Measurements from ENCODE around the gene ASPG. TPM values are rescaled to one million over a fixed set of nuclear protein-coding genes. Genes with fewer than 3 reads are reported as not detected.

Gene ASPG
- polyA plus RNA-seq, 1 donor from 2014 or later = 0.16 TPM

GRCh38 chr14:104081261-104081835 is 4.2 kb upstream of the ASPG start:
- Histone ChIP-seq H4K20me1 (ENCODE audit: insufficient read depth) (no peaks in the 10 kb centered on the region), H3K79me2 (replicated peaks; ENCODE audit: insufficient read depth, low read length) (no peaks in the 10 kb centered on the region), H2AFZ (ENCODE audit: low read depth, low read length) (no peak overlapping the region), H3K27me3 (ENCODE audit: insufficient read depth, low read depth, low read length) (no peaks in the 10 kb centered on the region), H3K4me3 (ENCODE audit: low read length) (no peak overlapping the region), H3K27ac (ENCODE audit: low read length) (no peak overlapping the region), H3K9me3 (ENCODE audit: low read length) (no peaks in the 10 kb centered on the region), H3K9ac (ENCODE audit: low read length) (no peak overlapping the region), H3K9me2 (ENCODE audit: insufficient read depth, low read length) (no peaks in the 10 kb centered on the region), H3K36me3 (ENCODE audit: insufficient read depth, low read length) (no peaks in the 10 kb centered on the region), H3F3A (ENCODE audit: insufficient read depth, low read length, poor library complexity, severe bottlenecking) (no peaks in the 10 kb centered on the region), H3K4me2 (ENCODE audit: low read length) (no peak overlapping the region)
- TF ChIP-seq, protein P1, sequence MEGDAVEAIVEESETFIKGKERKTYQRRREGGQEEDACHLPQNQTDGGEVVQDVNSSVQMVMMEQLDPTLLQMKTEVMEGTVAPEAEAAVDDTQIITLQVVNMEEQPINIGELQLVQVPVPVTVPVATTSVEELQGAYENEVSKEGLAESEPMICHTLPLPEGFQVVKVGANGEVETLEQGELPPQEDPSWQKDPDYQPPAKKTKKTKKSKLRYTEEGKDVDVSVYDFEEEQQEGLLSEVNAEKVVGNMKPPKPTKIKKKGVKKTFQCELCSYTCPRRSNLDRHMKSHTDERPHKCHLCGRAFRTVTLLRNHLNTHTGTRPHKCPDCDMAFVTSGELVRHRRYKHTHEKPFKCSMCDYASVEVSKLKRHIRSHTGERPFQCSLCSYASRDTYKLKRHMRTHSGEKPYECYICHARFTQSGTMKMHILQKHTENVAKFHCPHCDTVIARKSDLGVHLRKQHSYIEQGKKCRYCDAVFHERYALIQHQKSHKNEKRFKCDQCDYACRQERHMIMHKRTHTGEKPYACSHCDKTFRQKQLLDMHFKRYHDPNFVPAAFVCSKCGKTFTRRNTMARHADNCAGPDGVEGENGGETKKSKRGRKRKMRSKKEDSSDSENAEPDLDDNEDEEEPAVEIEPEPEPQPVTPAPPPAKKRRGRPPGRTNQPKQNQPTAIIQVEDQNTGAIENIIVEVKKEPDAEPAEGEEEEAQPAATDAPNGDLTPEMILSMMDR (IDR thresholded peaks at IDR 0.05; ENCODE audit: poor library complexity, severe bottlenecking) = no peak
- TF ChIP-seq RAD21 (conservative IDR thresholded peaks at IDR 0.05) (no peak), TAF1 (IDR thresholded peaks at IDR 0.05; ENCODE audit: low read depth) (no peak), POLR2AphosphoS5 (IDR thresholded peaks at IDR 0.05) (no peak), EP300 (conservative IDR thresholded peaks at IDR 0.05; ENCODE audit: poor library complexity, severe bottlenecking) (no peak), SMC3 (conservative IDR thresholded peaks at IDR 0.05; ENCODE audit: poor library complexity) (no peak), EZH2 (IDR thresholded peaks at IDR 0.05; ENCODE audit: borderline replicate concordance, insufficient read depth, low read length, poor library complexity, severe bottlenecking) (no peak), MXI1 (conservative IDR thresholded peaks at IDR 0.05; ENCODE audit: poor library complexity, severe bottlenecking) (no peak)
- TF ChIP-seq, protein P2, sequence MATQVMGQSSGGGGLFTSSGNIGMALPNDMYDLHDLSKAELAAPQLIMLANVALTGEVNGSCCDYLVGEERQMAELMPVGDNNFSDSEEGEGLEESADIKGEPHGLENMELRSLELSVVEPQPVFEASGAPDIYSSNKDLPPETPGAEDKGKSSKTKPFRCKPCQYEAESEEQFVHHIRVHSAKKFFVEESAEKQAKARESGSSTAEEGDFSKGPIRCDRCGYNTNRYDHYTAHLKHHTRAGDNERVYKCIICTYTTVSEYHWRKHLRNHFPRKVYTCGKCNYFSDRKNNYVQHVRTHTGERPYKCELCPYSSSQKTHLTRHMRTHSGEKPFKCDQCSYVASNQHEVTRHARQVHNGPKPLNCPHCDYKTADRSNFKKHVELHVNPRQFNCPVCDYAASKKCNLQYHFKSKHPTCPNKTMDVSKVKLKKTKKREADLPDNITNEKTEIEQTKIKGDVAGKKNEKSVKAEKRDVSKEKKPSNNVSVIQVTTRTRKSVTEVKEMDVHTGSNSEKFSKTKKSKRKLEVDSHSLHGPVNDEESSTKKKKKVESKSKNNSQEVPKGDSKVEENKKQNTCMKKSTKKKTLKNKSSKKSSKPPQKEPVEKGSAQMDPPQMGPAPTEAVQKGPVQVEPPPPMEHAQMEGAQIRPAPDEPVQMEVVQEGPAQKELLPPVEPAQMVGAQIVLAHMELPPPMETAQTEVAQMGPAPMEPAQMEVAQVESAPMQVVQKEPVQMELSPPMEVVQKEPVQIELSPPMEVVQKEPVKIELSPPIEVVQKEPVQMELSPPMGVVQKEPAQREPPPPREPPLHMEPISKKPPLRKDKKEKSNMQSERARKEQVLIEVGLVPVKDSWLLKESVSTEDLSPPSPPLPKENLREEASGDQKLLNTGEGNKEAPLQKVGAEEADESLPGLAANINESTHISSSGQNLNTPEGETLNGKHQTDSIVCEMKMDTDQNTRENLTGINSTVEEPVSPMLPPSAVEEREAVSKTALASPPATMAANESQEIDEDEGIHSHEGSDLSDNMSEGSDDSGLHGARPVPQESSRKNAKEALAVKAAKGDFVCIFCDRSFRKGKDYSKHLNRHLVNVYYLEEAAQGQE (IDR thresholded peaks at IDR 0.05; ENCODE audit: borderline replicate concordance) = no peak

- Histone ChIP-seq H3K9me2 (ENCODE audit: insufficient read depth, low read length) (no peaks in the 10 kb centered on the region), H3K4me3 (ENCODE audit: low read length) (no peak overlapping the region), H3K27me3 (ENCODE audit: insufficient read depth, low read depth, low read length) (no peaks in the 10 kb centered on the region), H3K79me2 (replicated peaks; ENCODE audit: insufficient read depth, low read length) (no peaks in the 10 kb centered on the region), H3K9me3 (ENCODE audit: low read length) (no peaks in the 10 kb centered on the region), H3K9ac (ENCODE audit: low read length) (no peak overlapping the region), H2AFZ (ENCODE audit: low read depth, low read length) (no peak overlapping the region), H3K4me2 (ENCODE audit: low read length) (no peak overlapping the region), H3K36me3 (ENCODE audit: insufficient read depth, low read length) (no peaks in the 10 kb centered on the region), H3F3A (ENCODE audit: insufficient read depth, low read length, poor library complexity, severe bottlenecking) (no peaks in the 10 kb centered on the region), H3K27ac (ENCODE audit: low read length) (no peak overlapping the region), H4K20me1 (ENCODE audit: insufficient read depth) (no peaks in the 10 kb centered on the region)
- TF ChIP-seq TAF1 (IDR thresholded peaks at IDR 0.05; ENCODE audit: low read depth) = no peak
- TF ChIP-seq POLR2AphosphoS5 (IDR thresholded peaks at IDR 0.05) = no peak
- TF ChIP-seq, protein P2 (IDR thresholded peaks at IDR 0.05; ENCODE audit: borderline replicate concordance) = no peak
- TF ChIP-seq SMC3 (conservative IDR thresholded peaks at IDR 0.05; ENCODE audit: poor library complexity) = no peak
- TF ChIP-seq EP300 (conservative IDR thresholded peaks at IDR 0.05; ENCODE audit: poor library complexity, severe bottlenecking) = no peak
- no peak for TF ChIP-seq MXI1 (conservative IDR thresholded peaks at IDR 0.05; ENCODE audit: poor library complexity, severe bottlenecking)
- TF ChIP-seq, protein P1 (IDR thresholded peaks at IDR 0.05; ENCODE audit: poor library complexity, severe bottlenecking) = no peak
- TF ChIP-seq RAD21 (conservative IDR thresholded peaks at IDR 0.05) = no peak
- TF ChIP-seq EZH2 (IDR thresholded peaks at IDR 0.05; ENCODE audit: borderline replicate concordance, insufficient read depth, low read length, poor library complexity, severe bottlenecking) = no peak
These were observed 3.5 kb upstream of the ASPG start for GRCh38 chr14:104081951-104082464.

Data from neural cell (in vitro differentiated cells).